Testis (tissue), 2 donors: ENCODE measurements around the gene CUL1.

Experiments
- CTCF ChIP-seq, 3 experiments: fragments of 450-650 bp in 2 of 3; fragments of 200-600 bp in 1 of 3; sonication (generic) in 1 of 3; IDR thresholded peaks; one replicate each; pipeline ENCODE4 v1.5.1; 2016 to 2019; ENCODE audit warnings: antibody characterized with exemption in 3 of 3, mild to moderate bottlenecking in 2 of 3, moderate library complexity in 1 of 3
- POLR2A ChIP-seq: fragments of 450-650 bp; IDR thresholded peaks from one replicate; pipeline ENCODE4 v1.6.1; 2017; ENCODE audit warnings: antibody characterized with exemption, mild to moderate bottlenecking, moderate library complexity

- no peak for TF ChIP-seq CTCF (IDR thresholded peaks at IDR 0.05)
- TF ChIP-seq POLR2A, result no peak
These were observed 48.4 kb upstream of the CUL1 start for GRCh38 chr7:148650232-148650858.
